Subcutaneous adipose tissue (tissue), 4 donors: ENCODE data around the gene NUCKS1. TPM values are rescaled to one million over a fixed set of nuclear protein-coding genes. Genes with fewer than 3 reads are reported as not detected.

ENCODE experiments used
- total RNA-seq, 4 donors: library from RNA; depleted of rRNA; stranded (reverse); fragments of >200 nt; gene quantifications; one replicate each; pipeline ENCODE4 v1.1.0, GENCODE V29; 2016
- TF ChIP-seq, protein P1 (sequence below): fragments of 450-650 bp; IDR thresholded peaks from one replicate; pipeline ENCODE4 v1.5.1; 2016; ENCODE audit warnings: low read depth, mild to moderate bottlenecking, control low read depth, antibody characterized with exemption, moderate library complexity

NUCKS1 gene
- total RNA-seq, 4 donors from 2014 or later: 60.2 to 111 (median 74.3) TPM

DNA sequence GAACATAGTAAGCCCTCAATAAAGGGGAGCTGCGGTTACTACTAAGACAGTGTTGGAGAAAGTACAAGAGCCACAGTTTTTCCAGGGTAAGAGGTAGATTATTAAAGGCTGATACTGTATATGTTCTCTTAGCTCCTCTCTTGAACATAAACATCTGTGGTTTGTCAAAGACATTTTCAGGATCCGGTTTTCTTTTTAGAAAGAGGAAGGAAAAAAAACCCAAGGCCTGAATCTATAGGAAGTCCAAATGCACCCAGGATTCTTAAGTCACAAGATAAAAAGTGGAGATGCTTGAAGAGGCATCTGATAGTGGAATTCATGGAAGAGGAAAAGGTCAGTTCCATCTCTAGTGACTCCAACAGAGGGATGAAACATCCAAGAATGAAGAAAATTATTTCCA is 45.1 kb downstream of the NUCKS1 start:
- TF ChIP-seq, protein P1, sequence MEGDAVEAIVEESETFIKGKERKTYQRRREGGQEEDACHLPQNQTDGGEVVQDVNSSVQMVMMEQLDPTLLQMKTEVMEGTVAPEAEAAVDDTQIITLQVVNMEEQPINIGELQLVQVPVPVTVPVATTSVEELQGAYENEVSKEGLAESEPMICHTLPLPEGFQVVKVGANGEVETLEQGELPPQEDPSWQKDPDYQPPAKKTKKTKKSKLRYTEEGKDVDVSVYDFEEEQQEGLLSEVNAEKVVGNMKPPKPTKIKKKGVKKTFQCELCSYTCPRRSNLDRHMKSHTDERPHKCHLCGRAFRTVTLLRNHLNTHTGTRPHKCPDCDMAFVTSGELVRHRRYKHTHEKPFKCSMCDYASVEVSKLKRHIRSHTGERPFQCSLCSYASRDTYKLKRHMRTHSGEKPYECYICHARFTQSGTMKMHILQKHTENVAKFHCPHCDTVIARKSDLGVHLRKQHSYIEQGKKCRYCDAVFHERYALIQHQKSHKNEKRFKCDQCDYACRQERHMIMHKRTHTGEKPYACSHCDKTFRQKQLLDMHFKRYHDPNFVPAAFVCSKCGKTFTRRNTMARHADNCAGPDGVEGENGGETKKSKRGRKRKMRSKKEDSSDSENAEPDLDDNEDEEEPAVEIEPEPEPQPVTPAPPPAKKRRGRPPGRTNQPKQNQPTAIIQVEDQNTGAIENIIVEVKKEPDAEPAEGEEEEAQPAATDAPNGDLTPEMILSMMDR: no peak

DNA sequence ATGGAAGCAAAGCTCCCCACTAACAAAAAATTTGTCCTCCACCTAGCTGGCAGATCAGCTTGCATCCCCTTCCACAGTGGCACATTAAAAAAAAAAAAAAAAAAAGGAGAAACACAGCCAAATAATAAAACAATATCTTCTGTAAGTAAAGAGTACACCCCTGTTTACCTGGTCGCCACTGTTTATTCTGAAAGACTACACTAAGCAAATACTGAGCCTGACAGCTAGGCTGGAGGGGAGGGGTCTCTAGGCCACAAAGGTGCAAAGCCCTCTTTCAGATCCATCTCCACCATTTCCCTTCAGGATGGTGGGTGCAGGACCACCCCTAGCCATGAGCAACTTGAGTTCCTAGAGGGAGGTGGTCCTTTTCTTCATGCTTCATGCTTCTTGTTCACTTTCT is 46.9 kb downstream of the NUCKS1 start:
- TF ChIP-seq, protein P1: no peak

DNA sequence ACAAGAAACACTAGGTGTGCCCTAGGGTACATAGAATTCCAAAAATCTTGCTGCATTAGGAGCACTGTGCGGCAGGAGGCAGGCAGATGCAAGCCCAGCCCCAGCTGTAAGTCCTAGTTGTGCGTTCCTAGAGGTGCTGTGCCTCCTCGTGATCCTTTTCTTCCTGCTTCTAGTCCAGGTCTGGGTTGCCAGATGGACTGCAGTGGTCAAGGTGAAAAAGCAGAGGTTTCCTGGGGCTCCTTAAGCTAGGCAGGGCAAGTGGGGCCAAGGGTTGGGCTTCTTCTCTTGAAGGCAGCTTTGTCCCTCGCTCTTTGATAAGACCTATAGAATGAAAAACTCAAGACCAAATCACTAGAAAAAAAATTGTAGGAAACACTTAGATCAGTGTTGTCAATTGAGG is 48.1 kb downstream of the NUCKS1 start:
- TF ChIP-seq, protein P1: no peak

DNA sequence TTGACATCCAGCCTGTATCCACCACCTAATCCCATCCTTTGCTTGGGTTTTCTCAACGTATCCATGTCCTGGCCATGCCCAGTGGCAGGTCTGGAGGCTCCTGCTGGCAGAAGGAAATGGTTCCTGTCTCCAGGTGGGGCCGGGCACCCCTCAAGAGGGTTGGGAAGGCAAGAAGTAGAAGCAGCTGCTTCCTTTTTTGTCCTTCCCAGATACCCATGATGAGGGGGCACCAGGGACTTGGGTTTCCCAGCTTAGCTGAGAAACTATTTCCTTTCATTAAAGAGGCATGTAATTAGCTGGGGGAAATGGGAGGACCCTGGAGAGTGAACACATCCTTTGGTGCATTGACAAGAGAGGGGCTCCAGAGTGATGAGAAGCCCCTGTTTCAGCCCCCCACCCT is 48.6 kb downstream of the NUCKS1 start:
- TF ChIP-seq, protein P1: no peak

DNA sequence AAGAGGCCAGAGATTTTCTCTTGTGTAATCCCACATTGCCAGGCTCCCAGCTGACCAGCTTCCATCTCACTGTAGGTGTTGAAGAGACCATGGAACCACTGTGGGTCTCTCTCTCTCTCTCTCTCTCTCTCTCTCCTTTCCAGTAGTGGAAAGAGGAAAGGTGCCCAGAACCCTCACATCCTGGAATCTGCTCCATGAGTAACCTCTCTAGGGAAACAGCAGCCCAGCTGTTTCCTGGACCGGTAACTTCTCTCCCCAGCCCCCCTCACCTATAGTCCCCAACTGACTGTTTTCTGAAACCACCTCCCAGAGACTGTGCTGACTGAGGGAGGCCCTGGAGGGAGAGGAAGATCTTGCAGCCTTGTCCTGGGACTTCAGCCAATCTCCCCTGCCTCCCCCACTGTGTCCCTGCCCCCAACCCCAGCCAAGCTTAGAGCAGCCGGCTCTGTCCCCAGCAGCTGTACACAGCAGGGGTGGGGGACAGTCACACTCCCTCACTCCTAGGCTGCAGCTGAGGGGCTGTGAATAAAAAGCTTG is 49.0 kb downstream of the NUCKS1 start:
- TF ChIP-seq, protein P1: no peak

DNA sequence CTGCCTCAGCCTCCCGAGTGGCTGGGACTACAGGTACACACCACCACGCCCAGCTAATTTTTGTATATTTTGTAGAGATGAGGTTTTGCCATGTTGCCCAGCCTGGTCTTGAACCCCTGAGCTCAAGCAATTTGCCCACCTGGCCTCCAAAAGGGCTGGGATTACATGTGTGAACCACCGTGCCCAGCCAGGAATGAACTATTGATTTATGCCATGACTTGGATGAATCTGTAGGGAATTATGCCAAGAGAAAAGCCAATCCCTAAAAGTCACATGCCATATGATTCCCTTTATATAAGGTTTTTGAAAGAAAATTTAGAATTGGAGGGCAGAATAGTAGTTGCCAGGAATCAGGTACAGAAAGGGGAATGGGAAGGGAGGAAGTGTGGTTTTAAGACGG is 50.6 kb downstream of the NUCKS1 start:
- TF ChIP-seq, protein P1: no peak

DNA sequence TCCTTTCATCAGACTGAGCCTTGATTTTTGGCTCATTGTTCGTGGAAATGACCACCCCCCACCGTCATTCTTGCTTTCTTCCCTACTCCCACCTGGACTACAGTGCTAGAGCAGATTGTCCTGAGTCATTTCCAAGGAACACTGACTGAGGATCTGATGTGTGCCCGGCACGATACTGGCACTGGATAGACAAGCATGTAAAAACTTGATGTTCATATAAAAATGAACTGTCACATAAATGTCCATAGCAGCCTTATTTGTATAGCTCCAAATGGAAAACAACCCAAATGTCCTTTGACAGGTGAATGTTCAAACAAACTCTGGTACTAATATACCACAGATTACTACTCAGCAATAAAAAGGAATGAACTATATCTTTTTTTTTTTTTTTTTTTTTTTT is 51.1 kb downstream of the NUCKS1 start:
- TF ChIP-seq, protein P1: no peak
